Measurements from ENCODE around the gene EIF3A.

EIF3A gene

GRCh38 chr10:119080521-119081259, at the start of gene EIF3A:
TSS of gene EIF3A (minus strand) at chr10:119080817. CDS start at chr10:119080676, 141 bp downstream.
- TF ChIP-seq CTCF (IDR thresholded peaks at IDR 0.05; ENCODE audit: control insufficient read depth, extremely low read depth, insufficient read depth): no peak
- peak within 1 kb of the TSS; percentile 73 for H3K4me3 ChIP-seq (ENCODE audit: low read depth, low read length)
- peak; percentile 77 for DNase-seq (ENCODE audit: low read depth)

GRCh38 chr10:119129721-119130120, 49.1 kb upstream of the EIF3A start:
- TF ChIP-seq CTCF (IDR thresholded peaks at IDR 0.05; ENCODE audit: control insufficient read depth, extremely low read depth, insufficient read depth): no peak
- DNase-seq (ENCODE audit: low read depth): no peak
- H3K4me3 ChIP-seq (ENCODE audit: low read depth, low read length): no peak overlapping the region

- no peak for DNase-seq (ENCODE audit: low read depth)
- TF ChIP-seq CTCF (IDR thresholded peaks at IDR 0.05; ENCODE audit: control insufficient read depth, extremely low read depth, insufficient read depth): no peak
- no peak overlapping the region for H3K4me3 ChIP-seq (ENCODE audit: low read depth, low read length)
Observed at GRCh38 chr10:119125942-119126341, 45.3 kb upstream of the EIF3A start.

- DNase-seq (ENCODE audit: low read depth): no peak
- TF ChIP-seq CTCF (IDR thresholded peaks at IDR 0.05; ENCODE audit: control insufficient read depth, extremely low read depth, insufficient read depth): no peak
- H3K4me3 ChIP-seq (ENCODE audit: low read depth, low read length): no peak overlapping the region
Observed at GRCh38 chr10:119120875-119121274, 40.3 kb upstream of the EIF3A start.

- no peak for DNase-seq (ENCODE audit: low read depth)
- TF ChIP-seq CTCF (IDR thresholded peaks at IDR 0.05; ENCODE audit: control insufficient read depth, extremely low read depth, insufficient read depth): no peak
- H3K4me3 ChIP-seq (ENCODE audit: low read depth, low read length): no peak overlapping the region
Observed at GRCh38 chr10:119120413-119120867, 39.8 kb upstream of the EIF3A start.

- TF ChIP-seq CTCF (IDR thresholded peaks at IDR 0.05; ENCODE audit: control insufficient read depth, extremely low read depth, insufficient read depth): no peak
- no peak overlapping the region for H3K4me3 ChIP-seq (ENCODE audit: low read depth, low read length)
- no peak for DNase-seq (ENCODE audit: low read depth)
Observed at GRCh38 chr10:119119400-119119799, 38.8 kb upstream of the EIF3A start.

- H3K4me3 ChIP-seq (ENCODE audit: low read depth, low read length): no peak overlapping the region
- no peak for DNase-seq (ENCODE audit: low read depth)
- TF ChIP-seq CTCF (IDR thresholded peaks at IDR 0.05; ENCODE audit: control insufficient read depth, extremely low read depth, insufficient read depth): no peak
Observed at GRCh38 chr10:119118231-119118630, 37.6 kb upstream of the EIF3A start.

All from LNCaP clone FGC (cell line).